NK-92 (cell line): ENCODE results near the gene GNA12.
"Not testable (repeated sequence)": the region's sequence is repeated elsewhere in the genome, so short reads cannot be mapped to it uniquely, and the experiment has no call there.

ENCODE experiments used
- DNase-seq: peaks from one replicate; lab custom pipeline; 2025; ENCODE audit not compliant: unreplicated experiment; lab: John Stamatoyannopoulos, UW

The GNA12 gene

DNA sequence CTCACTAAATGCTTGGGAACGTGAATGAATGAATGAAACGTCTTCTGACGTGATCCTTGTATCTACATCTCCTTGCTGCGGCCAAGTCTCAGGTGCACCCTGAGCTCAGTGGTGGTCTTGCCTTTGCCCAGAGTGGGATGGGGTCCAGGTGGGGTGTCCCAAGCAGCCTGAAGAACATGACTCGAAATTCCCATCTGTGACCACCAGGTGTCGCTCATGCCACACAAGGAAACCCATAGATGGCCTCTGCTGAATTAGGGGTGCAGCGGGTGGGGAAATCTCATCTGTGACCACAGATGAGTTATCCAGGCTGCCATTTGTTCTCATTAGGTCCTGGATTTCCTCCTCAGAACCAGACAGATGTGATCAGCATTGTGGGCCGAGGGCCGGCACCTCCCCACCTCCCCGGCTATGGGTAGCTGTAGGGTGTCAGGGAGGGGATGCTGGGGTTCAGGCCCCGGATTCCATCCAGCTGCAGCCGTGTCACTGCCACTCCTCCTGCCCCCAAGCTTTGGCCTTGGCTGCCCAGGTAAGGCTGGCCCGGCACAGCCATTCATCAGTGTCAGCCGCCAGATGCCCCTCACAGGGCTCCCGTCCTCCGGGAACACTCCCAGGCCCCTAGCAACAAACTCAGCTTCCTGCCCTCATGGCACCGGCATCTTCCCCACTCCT is 21.0 kb upstream of the GNA12 start:
- no peak for DNase-seq

DNA sequence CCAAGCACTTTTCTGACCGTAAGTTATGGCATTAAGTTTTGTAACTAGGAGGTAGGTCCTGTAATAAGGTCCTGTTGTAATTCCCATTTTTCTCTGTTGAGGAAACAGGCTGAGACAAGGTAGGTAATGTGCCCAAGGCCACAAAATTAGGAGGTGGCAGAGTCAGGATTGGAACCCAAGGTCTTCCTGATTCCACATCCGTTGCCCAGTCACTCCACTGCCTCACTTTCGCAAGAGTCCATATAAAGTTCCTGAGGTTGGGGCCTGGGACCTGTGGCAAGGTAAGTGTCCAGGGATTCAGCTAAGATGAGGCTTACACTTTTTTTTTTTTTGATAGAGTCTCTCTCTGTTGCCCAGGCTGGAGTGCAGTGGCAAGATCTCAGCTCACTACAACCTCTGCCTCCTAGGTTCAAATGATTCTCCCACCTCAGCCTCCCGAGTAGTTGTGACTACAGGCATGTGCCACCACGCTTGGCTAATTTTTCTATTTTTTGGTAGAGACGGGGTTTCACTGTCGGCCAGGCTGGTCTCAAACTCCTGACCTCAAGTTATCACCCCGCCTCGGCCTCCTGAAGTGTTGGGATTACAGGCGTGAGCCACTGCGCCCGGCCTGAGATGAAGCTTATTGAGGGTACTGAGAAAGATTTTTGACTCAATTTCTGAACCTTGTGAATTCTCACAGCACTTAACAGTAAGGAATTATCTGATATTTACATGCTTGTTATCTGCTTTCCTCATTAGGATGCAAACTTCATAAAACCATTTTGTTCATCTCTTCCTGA is 20.3 kb upstream of the GNA12 start:
- no peak for DNase-seq

DNA sequence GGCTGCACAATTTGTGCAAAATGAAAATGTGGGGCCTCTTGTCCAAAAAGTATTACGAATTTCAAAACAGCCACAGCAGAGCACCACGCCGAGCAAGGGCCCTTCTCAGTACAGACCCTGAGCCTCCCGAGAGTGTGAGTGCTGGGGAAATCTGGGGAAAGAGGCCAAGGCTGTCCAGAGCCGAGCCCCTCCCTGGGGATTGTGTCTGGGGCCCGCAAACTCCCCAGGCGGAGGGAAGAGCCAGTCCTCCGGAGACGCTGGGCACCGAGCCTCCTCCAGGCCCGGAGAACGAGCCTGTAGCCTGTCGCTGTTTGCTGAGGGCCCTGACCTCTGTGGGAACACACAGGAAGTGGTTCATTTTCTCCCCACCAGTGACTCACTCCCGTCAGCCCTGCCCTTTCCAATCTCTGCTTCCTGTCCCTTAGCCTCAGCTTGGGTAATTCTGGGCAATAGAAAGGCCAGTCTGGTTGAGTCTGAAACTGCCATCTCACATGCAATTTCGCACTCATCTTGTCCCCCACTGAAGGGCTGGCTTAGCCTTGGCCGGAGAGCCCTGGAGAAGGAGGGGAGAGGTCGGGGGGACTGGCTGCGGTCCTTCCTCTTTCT is 19.5 kb upstream of the GNA12 start:
- DNase-seq, result no peak

DNA sequence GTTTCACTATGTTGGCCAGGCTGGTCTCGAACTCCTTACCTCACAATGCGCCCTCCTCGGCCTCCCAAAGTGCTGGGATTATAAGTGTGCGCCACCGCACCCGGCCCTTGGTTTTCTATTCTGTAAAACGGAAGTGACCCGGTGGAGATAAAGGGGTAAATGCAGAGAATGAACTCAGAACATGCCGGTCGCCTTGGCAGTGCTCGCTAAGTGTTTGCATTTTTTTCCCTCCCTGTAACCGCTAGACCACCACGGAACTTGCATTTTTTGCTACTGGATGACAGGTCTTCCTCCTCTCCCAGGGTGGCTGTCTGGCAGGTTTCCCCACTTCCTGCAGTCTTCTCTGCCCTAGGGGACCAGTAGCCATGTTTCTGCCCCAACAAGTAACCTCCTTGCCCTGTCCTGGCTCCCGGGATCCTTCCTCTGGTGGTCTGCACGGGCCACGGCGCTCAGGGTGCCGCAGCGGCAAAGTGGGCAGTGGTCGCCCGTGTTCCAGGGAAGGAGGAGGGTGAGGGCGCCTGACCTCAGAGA is 18.8 kb upstream of the GNA12 start:
- no peak for DNase-seq

DNA sequence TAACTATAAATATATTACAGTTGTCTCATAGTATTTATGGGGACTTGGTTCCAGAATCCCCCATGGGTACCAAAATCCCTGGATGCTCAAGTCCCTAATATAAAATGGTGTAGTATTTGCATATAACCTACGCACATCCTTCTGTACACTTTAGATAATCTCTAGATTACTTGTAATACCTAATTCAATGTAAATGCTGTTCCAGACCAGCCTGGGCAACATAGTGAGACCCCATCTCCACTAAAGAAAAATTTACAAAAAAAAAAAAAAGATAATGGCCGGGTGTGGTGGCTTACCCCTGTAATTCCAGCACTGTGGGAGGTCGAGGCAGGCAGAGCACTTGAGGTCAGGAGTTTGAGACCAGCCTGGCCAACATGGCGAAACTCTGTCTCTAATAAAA is 17.4 kb upstream of the GNA12 start:
- DNase-seq, result no peak

DNA sequence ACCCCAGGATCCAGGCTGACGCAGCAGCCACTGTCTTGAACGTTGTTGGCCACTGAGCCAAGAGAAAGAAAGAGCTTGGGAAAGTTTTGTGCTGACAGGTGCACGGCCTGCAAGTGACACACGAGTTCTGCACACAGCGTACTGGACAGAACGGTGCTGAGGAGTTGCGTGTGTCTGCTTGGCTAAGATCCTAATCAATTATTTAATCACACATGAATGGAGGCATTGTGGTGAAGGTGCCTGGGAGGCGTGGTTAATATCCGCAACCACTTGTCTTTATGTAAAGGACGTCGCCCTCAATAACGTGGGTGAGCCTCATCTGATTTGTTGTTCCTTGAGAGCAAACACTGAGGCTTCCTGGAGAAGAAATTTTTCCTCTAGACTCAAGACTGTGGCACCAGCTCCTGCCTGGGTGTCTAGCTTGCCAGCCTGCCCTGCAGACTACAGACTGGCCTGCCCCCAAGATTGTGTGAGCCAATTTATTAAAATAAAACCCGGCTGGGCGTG is 16.6 kb upstream of the GNA12 start:
- no peak for DNase-seq

DNA sequence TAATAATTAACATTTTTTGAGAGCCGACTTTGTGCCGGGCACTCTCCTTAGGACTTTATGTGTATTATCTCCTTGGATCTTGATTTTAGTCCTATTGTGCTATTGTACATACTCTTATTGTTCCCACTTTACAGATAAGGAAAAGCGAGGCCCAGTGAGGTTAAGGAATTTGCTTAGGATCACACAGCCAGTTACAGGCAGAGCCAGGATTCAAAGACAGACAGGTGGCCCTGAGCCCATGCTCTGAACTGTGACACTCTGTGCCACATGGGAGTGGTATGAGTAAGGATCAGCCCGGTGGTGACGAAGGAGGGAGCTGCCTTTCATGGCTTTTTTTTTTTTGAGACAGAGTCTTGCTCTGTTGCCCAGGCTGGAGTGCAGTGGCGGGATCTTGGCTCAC is 15.8 kb upstream of the GNA12 start:
- DNase-seq, result no peak

DNA sequence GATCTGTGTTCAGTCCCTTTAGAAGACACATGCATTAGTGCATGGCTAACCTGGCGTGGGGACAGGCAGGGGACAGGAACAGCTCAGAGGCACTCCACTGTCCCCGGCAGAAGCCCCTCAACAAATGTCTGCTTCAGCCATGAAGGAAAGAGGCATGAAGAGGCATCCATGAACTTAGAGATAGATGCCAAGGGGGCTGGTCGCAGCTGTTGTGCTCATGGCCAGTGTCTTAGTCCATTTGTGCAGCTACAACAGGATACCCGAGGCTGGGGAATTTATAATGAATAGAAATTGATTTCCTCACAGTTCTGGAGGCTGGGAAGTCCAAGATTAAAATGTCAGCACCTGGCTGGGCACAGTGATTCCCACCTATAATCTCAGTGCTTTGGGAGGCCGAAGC is 14.5 kb upstream of the GNA12 start:
- no peak for DNase-seq

DNA sequence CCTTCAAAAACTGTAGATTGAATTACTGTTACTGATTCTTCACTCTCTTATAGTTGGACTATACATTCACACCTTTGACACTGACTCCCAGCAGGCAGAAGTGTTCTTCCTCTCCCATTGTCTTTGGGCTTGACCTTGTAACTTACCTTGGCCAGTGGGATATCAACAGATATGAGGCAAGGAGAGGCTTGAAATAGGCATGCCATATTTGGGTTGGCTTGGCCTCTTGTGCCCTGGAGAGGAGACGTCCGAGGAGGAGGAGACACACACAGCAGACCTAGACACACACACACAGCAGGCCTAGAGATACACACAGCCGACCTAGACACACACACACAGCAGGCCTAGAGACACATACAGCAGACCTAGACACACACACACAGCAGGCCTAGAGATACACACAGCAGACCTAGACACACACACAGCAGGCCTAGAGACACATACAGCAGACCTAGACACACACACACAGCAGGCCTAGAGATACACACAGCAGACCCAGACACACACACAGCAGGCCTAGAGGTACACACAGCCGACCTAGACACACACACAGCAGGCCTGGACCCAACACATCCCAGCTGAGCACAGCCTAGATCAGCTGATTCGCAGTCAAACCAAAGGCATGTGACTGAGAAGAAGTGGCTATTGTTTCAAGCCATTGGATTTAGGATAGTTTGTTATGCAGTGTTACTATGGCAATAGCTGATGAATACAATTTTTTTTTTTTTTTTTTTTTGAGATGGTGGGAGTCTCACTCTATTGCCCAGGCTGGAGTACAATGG is 12.5 kb upstream of the GNA12 start:
- no peak for DNase-seq

DNA sequence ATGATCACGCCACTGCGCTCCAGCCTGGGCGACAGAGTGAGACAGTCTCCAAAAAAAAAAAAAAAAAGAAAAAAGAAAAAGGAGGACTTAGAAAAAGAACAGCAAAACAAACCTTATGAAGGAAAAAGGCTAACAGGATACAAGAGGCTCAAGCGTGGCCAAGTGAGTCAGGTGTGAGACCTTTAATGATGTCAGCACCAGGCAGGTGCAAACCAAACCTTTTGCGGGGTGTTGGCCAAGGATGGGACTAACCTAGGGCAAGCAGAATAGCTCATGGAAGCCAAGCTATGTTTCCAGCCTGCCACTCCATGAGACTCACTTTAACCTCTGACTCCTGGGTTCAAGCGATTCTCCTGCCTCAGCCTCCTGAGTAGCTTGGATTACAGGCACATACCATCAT is 11.3 kb upstream of the GNA12 start:
- DNase-seq, result no peak

DNA sequence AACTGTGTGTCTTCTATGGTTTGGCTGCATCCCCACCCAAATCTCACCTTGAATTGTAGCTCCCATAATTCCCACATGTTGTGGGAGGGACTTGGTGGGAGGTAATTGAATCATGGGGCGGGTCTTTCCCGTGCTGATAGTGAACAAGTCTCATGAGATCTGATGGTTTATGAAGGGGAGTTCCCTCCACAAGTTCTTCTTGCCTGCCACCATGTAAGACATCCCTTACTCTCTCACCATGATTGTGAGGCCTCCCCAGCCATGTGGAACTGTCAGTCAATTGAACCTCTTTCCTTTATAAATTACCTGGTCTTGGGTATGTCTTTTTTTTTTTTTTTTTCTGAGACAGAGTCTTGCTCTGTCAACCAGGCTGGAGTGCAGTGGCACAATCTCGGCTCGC is 9.4 kb upstream of the GNA12 start:
- not testable (repeated sequence) for DNase-seq

DNA sequence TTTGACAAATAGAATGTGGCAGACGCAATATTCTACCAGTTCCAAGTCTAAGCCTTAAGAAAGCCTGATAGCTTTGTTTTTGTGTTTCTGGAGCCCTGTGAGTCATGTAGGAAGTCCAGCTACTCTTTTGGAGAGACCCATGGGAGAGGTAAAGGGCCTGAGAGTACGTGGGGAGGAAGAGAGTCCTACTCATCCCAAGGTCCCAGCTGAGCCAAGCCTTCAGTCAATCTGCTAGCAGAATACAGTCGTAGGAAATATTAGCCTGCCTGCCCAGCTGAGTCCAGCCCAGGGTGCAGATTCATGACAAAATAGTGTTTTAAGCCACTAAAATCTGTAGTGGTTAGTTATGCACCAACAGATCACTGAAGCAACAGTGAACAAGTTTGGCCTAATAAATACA is 9.0 kb upstream of the GNA12 start:
- DNase-seq, result no peak

DNA sequence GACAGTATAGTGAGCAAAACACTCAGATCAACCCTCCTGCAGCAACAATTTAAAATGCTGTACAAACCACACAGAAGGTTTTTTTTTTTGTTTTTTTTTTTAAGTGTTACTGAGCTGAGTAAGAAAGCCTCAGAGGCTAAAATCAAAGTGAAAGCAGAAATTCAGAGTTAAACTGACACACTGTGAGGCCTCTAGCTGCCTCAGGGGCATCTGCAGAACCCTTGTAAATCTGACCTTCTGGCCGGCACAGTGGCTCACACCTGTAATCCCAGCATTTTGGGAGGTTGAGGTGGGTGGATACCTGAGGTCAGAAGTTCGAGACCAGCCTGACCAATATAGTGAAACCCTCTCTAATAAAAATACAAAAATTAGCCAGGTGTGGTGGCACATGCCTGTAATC is 7.4 kb upstream of the GNA12 start:
- no peak for DNase-seq

DNA sequence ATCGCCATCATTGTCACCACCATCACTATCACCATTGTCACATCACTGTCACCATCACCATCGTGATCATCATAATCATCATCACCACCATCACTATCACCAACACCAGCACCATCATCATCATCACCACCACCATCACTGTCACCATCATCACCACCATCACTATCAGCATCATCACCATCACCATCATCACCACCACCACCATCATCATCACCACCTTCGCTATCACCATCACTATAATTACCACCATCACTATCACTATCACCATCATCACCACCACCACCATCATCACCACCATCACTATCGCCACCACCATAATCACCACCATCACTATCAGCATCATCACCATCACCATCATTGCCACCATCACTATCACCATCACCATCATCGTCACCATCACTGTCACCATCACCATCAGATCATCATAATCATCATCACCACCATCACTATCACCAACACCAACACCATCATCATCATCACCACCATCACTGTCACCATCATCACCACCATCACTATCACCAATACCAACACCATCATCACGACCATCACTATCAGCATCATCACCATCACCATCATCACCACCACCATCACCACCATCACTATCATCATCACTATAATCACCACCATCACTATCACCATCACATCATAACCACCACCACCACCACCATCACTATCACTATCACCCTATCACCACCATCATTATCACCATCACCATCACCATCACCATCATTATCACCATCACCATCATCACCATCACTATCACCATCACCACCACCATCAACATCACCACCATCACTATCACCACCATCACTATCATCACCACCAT is 6.0 kb upstream of the GNA12 start:
- DNase-seq, result no peak

DNA sequence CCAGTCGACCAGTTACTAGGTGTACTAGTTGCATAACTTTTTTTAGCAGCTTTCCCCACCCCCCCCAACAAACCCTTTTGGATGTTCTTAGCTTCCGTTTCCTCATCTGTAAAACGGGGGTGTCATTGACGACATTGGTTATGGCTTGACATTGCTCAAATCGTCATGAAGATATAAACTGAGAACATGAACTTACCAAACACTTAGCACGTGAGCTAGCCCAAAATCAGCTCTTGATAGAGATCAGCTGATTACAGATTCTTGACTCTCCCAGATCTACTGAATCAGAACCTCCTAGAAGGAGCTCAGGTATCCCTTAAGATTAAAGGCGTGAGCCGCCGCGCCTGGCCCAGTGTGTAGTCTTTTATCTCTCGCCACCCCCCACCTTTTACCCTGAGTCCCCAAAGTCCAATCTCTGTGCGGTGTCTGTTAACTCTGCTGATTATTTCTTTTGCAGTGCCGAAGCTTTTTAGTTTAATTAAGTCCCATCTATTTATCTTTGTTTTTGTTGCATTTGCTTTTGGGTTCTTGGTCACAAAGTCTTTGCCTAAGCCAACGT is 1.0 kb upstream of the GNA12 start:
- DNase-seq, result no peak

DNA sequence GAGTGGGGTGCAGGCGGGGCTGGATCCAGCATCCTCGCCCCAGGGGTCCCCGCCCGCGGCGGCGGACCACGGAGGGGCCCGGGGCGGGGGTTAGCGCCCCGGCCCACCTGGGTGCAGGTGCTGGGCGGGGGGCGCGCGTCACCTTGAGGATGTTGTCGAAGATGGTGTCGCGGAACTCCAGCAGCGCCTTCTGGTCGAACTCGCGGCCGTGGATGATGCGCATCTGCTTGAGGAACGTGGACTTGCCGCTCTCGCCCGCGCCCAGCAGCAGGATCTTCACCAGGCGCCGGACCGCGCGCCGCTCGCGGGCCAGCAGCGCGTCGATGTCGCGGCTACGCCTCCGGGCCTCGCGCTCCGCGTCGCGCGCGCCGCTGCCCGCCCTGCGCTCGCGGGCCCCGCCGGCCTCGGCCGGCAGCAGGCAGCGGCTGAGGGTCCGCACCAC is 376 bp downstream of the GNA12 start:
- no peak for DNase-seq

DNA sequence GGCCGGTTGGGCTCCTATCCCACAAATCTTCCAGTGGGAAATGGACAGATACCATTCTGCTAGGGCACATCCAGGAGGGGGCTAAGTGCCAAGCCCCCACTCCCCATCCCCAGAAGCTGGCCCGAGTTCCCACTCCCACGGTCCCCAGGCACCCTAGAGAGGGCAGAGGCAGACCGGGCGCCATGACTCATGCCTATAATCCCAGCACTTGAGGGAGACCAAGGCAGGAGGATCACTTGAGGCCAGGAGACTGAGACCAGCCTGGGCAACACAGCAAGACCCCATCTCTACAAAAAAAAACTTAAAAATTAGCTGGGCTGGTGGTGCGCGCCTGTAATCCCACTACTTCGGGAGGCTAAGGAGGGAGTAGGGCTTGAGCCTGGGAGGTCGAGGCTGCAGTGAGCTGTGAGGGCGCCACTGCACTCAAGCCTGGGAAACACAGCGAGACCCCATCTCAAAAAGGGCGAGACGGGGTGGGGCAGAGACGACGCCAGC is 870 bp downstream of the GNA12 start:
- no peak for DNase-seq

DNA sequence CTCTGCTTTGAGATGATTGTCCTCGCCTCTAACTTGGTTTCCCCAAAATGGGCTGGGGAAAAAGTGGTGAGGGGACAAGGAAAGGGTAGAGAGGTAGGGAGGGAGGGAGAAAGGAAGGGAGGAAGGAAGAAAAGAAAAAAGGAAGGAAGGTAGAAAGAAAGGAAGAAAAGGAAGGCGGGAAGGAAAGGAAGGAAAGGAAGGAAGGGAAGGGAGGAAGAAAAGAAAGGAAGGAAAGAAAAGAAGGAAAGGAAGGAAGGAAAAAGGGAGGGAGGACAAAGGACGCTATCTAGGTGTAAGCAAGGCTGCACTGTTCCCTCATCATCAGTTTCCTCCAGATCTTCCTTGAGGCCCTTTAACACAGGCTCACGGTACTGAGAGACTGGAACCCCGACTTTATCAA is 2.2 kb downstream of the GNA12 start:
- no peak for DNase-seq

DNA sequence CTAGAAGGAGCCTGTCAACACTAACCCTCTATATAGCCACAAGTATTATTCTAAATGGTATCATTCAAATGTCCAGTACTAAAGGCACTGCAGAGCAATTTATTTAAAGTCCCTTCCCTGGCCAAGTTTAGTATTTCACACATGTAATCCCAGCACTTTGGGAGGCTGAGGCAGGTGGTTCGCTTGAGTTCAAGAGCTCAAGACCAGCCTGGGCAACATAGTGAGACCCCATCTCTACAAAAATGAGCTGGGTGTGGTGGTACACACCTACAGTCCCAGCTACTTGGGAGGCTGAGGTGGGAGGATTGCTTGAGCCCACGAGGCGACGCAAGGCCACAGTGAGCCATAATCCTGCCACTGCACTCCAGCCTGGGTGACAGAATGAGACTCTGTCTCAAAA is 3.6 kb downstream of the GNA12 start:
- DNase-seq, result no peak
